Neural cell (in vitro differentiated cells): ENCODE data around the gene STPG2. TPM values are rescaled to one million over a fixed set of nuclear protein-coding genes. Genes with fewer than 3 reads are reported as not detected.

Source experiments
- H2AFZ ChIP-seq: fragments of 200-600, 300-800 bp; sonication (generic), shearing (Covaris generic); 2 replicates; pipeline ENCODE4 v1.6.0; 2014; ENCODE audit warnings: low read depth, mild to moderate bottlenecking, antibody characterized with exemption, low read length, moderate library complexity
- H3F3A ChIP-seq: fragments of 200-600 bp; shearing (Covaris generic); 2 replicates; pipeline ENCODE4 v1.6.1; 2016; ENCODE audit warnings: mild to moderate bottlenecking, moderate library complexity, mixed read lengths, antibody characterized with exemption, low read length; ENCODE audit not compliant: insufficient read depth, poor library complexity, severe bottlenecking
- H3K27ac ChIP-seq: fragments of 200-600, 300-800 bp; sonication (generic), shearing (Covaris generic); 2 replicates; pipeline ENCODE4 v1.5.1; 2014; ENCODE audit warnings: mild to moderate bottlenecking, low read length, moderate library complexity
- H3K27me3 ChIP-seq: fragments of 300-800, 200-600 bp; sonication (generic), shearing (Covaris generic); 2 replicates; pipeline ENCODE4 v1.6.0; 2014; ENCODE audit warnings: mild to moderate bottlenecking, low read depth, low read length, moderate library complexity; ENCODE audit not compliant: insufficient read depth
- H3K36me3 ChIP-seq: fragments of 300-800, 200-600 bp; sonication (generic), shearing (Covaris generic); 2 replicates; pipeline ENCODE4 v1.5.1; 2014; ENCODE audit warnings: mild to moderate bottlenecking, antibody characterized with exemption, low read length, moderate library complexity; ENCODE audit not compliant: insufficient read depth
- H3K4me2 ChIP-seq: fragments of 300-800, 200-600 bp; sonication (generic), shearing (Covaris generic); 2 replicates; pipeline ENCODE4 v1.6.0; 2014; ENCODE audit warnings: mild to moderate bottlenecking, low read length
- H3K4me3 ChIP-seq: fragments of 300-800, 200-600 bp; sonication (generic), shearing (Covaris generic); 2 replicates; pipeline ENCODE4 v1.5.1; 2014; ENCODE audit warnings: mild to moderate bottlenecking, low read length, moderate library complexity
- H3K79me2 ChIP-seq: fragments of 200-600 bp; shearing (Covaris generic); replicated peaks from 2 replicates; pipeline ENCODE4 v1.6.0; 2014; ENCODE audit warnings: mild to moderate bottlenecking, low read length, moderate library complexity; ENCODE audit not compliant: insufficient read depth
- H3K9ac ChIP-seq: fragments of 300-800, 200-600 bp; sonication (generic), shearing (Covaris generic); 2 replicates; pipeline ENCODE4 v1.6.1; 2016; ENCODE audit warnings: mild to moderate bottlenecking, low read length, mixed read lengths
- H3K9me2 ChIP-seq: fragments of 200-600 bp; shearing (Covaris generic); 2 replicates; pipeline ENCODE4 v1.6.1; 2016; ENCODE audit warnings: mild to moderate bottlenecking, low read length, mixed read lengths; ENCODE audit not compliant: insufficient read depth
- H3K9me3 ChIP-seq: fragments of 200-600, 300-800 bp; sonication (generic), shearing (Covaris generic); 2 replicates; pipeline ENCODE4 v1.6.1; 2016; ENCODE audit warnings: mild to moderate bottlenecking, mixed run types, low read length, moderate library complexity, mixed read lengths
- H4K20me1 ChIP-seq: fragments of 200-600 bp; shearing (Covaris generic); 2 replicates; pipeline ENCODE4 v1.6.1; 2016; ENCODE audit warnings: mild to moderate bottlenecking, mixed run types; ENCODE audit not compliant: insufficient read depth
- CTCF ChIP-seq: fragments of 450-650 bp; IDR thresholded peaks from 2 replicates; pipeline ENCODE4 v1.5.1; 2014; ENCODE audit warnings: antibody characterized with exemption, mild to moderate bottlenecking, moderate library complexity; ENCODE audit not compliant: poor library complexity, severe bottlenecking
- EP300 ChIP-seq: fragments of 450-650 bp; conservative IDR thresholded peaks from 2 replicates; pipeline ENCODE4 v1.6.1; 2014; ENCODE audit warnings: antibody characterized with exemption, mild to moderate bottlenecking, moderate library complexity; ENCODE audit not compliant: poor library complexity, severe bottlenecking
- EZH2 ChIP-seq: fragments of 200-600, 300-800 bp; shearing (Covaris generic), sonication (generic); IDR thresholded peaks from 2 replicates; pipeline ENCODE4 v1.6.1; 2014; ENCODE audit warnings: antibody characterized with exemption, low read length, borderline replicate concordance, mild to moderate bottlenecking; ENCODE audit not compliant: insufficient read depth, poor library complexity, severe bottlenecking
- MXI1 ChIP-seq: fragments of 450-650 bp; conservative IDR thresholded peaks from 2 replicates; pipeline ENCODE4 v1.6.1; 2014; ENCODE audit warnings: antibody characterized with exemption, mild to moderate bottlenecking; ENCODE audit not compliant: poor library complexity, severe bottlenecking
- POLR2AphosphoS5 ChIP-seq: IDR thresholded peaks from 2 replicates; pipeline ENCODE4 v1.6.1; 2012
- RAD21 ChIP-seq: fragments of 450-650 bp; conservative IDR thresholded peaks from 2 replicates; pipeline ENCODE4 v1.6.1; 2014; ENCODE audit warnings: antibody characterized with exemption, mild to moderate bottlenecking, moderate library complexity
- REST ChIP-seq: IDR thresholded peaks from 2 replicates; pipeline ENCODE4 v1.6.1; 2012; ENCODE audit warnings: borderline replicate concordance
- SMC3 ChIP-seq: fragments of 450-650 bp; conservative IDR thresholded peaks from 2 replicates; pipeline ENCODE4 v1.6.1; 2014; ENCODE audit warnings: antibody characterized with exemption, mild to moderate bottlenecking, moderate library complexity; ENCODE audit not compliant: poor library complexity
- TAF1 ChIP-seq: IDR thresholded peaks from 2 replicates; pipeline ENCODE4 v1.6.1; 2012; ENCODE audit warnings: low read depth
- polyA plus RNA-seq: library from polyadenylated mRNA; depleted of rRNA; stranded (reverse); fragments of >200 nt; gene quantifications from 2 replicates; pipeline ENCODE4 v1.2.3, GENCODE V29; 2014

Gene STPG2
- polyA plus RNA-seq, 1 donor from 2014 or later: not detected

- Histone ChIP-seq H4K20me1 (no peaks in the 10 kb centered on the region), H3K9me3 (no peaks in the 10 kb centered on the region), H2AFZ (no peak overlapping the region), H3K36me3 (no peaks in the 10 kb centered on the region), H3K27ac (no peak overlapping the region), H3K79me2 (no peaks in the 10 kb centered on the region), H3F3A (no peaks in the 10 kb centered on the region), H3K4me2 (no peak overlapping the region), H3K4me3 (no peak overlapping the region), H3K9me2 (no peaks in the 10 kb centered on the region), H3K9ac (no peak overlapping the region), H3K27me3 (no peaks in the 10 kb centered on the region)
- TF ChIP-seq EZH2: no peak
- TF ChIP-seq RAD21: no peak
- no peak for TF ChIP-seq CTCF
- no peak for TF ChIP-seq TAF1
- no peak for TF ChIP-seq POLR2AphosphoS5
- TF ChIP-seq SMC3: no peak
- no peak for TF ChIP-seq REST
- TF ChIP-seq MXI1: no peak
- TF ChIP-seq EP300: no peak
Observed at GRCh38 chr4:97778174-97778573, 365.1 kb downstream of the STPG2 start.

GRCh38 chr4:97774347-97774989 is 368.8 kb downstream of the STPG2 start:
- no peaks in the 10 kb centered on the region for H3F3A ChIP-seq
- no peaks in the 10 kb centered on the region for H3K79me2 ChIP-seq
- no peak overlapping the region for H3K9ac ChIP-seq
- H3K27ac ChIP-seq: no peak overlapping the region
- H3K4me3 ChIP-seq: no peak overlapping the region
- no peak for TF ChIP-seq CTCF
- no peaks in the 10 kb centered on the region for H3K27me3 ChIP-seq
- H3K9me3 ChIP-seq: no peaks in the 10 kb centered on the region
- H3K9me2 ChIP-seq: no peaks in the 10 kb centered on the region
- no peak overlapping the region for H3K4me2 ChIP-seq
- no peaks in the 10 kb centered on the region for H3K36me3 ChIP-seq
- no peak overlapping the region for H2AFZ ChIP-seq
- no peaks in the 10 kb centered on the region for H4K20me1 ChIP-seq
